T-helper 9 cell (primary cell): Measurements from ENCODE around the gene PHF21A.

Experiments used
- DNase-seq: peaks from one replicate; pipeline ENCODE4 v3.0.0-alpha.2; 2020

The PHF21A gene

GRCh38 chr11:45933131-45933831, 188.0 kb downstream of the PHF21A start:
- no peak for DNase-seq

GRCh38 chr11:45932217-45932616, 189.0 kb downstream of the PHF21A start:
- no peak for DNase-seq

GRCh38 chr11:45931739-45932138, 189.5 kb downstream of the PHF21A start:
- DNase-seq: no peak

GRCh38 chr11:45930951-45931570, 190.2 kb downstream of the PHF21A start:
- DNase-seq: no peak

- DNase-seq: no peak
Measured at GRCh38 chr11:45930031-45930794, 191.0 kb downstream of the PHF21A start.

- no peak for DNase-seq
Measured at GRCh38 chr11:45929486-45930030, 191.7 kb downstream of the PHF21A start.

- no peak for DNase-seq
Measured at GRCh38 chr11:45928535-45929215, 192.6 kb downstream of the PHF21A start.

GRCh38 chr11:45927684-45928413, 193.4 kb downstream of the PHF21A start:
- no peak for DNase-seq

GRCh38 chr11:45927332-45927683, 193.9 kb downstream of the PHF21A start:
- DNase-seq: no peak

GRCh38 chr11:45926536-45927331, 194.5 kb downstream of the PHF21A start:
- no peak for DNase-seq

- no peak for DNase-seq
Measured at GRCh38 chr11:45926001-45926401, 195.3 kb downstream of the PHF21A start.

GRCh38 chr11:45925550-45925949, 195.7 kb downstream of the PHF21A start:
- DNase-seq: no peak

GRCh38 chr11:45924927-45925326, 196.3 kb downstream of the PHF21A start:
- no peak for DNase-seq

- DNase-seq: no peak
Measured at GRCh38 chr11:45924036-45924915, 197.0 kb downstream of the PHF21A start.

GRCh38 chr11:45922425-45923082, 198.7 kb downstream of the PHF21A start, which contains the start of gene LARGE2:
Gene LARGE2, plus strand, starts transcription at chr11:45922656. Its CDS starts 227 bp downstream, at chr11:45922883.
- no peak for DNase-seq

GRCh38 chr11:45921561-45922424, 199.5 kb downstream of the PHF21A start:
- DNase-seq: no peak

GRCh38 chr11:45920531-45921477, 200.4 kb downstream of the PHF21A start:
- DNase-seq: no peak
